Lung (tissue), 12 donors: ENCODE measurements around the gene FRMD4A. TPM values are rescaled to one million over a fixed set of nuclear protein-coding genes. Genes with fewer than 3 reads are reported as not detected.
A peak's percentile ranks its signal among the peaks of the same experiment; 100 is the strongest.

Experiments used
- ATAC-seq: fragments of 200-7000 bp; cut with Tn5 transposase; one replicate; pipeline ENCODE4 v1.9.1; 2020; ENCODE audit warnings: moderate number of reproducible peaks; ENCODE audit not compliant: insufficient read depth, low FRiP score
- DNase-seq, 3 donors: peaks; one replicate each; pipeline ENCODE4 v3.0.0-alpha.2; 2013 to 2017
- H3K27ac ChIP-seq, 2 donors: one replicate each; pipeline ENCODE4 v1.5.1; 2013; ENCODE audit warnings: mild to moderate bottlenecking in 2 of 2, moderate library complexity in 2 of 2, control low read depth in 1 of 2, inconsistent platforms in 1 of 2, low read depth in 1 of 2, low read length in 1 of 2
- H3K27me3 ChIP-seq, 3 donors: one replicate each; pipeline ENCODE4 v1.5.1; 2013; ENCODE audit warnings: low read length in 2 of 3; ENCODE audit not compliant: control insufficient read depth in 3 of 3, insufficient read depth in 3 of 3
- H3K36me3 ChIP-seq, 4 donors: one replicate each; pipeline ENCODE4 v1.5.1; 2013; ENCODE audit warnings: low read length in 4 of 4, mild to moderate bottlenecking in 1 of 4, moderate library complexity in 1 of 4; ENCODE audit not compliant: control insufficient read depth in 4 of 4, insufficient read depth in 4 of 4
- H3K4me1 ChIP-seq, 5 donors: one replicate each; pipeline ENCODE4 v1.5.1; 2013; ENCODE audit warnings: low read length in 5 of 5, mild to moderate bottlenecking in 2 of 5, moderate library complexity in 1 of 5; ENCODE audit not compliant: control insufficient read depth in 5 of 5, insufficient read depth in 5 of 5
- H3K4me3 ChIP-seq: one replicate; pipeline ENCODE4 v1.5.1; 2013; ENCODE audit warnings: mild to moderate bottlenecking, control low read depth, moderate library complexity
- H3K9ac ChIP-seq, 2 donors: one replicate each; pipeline ENCODE4 v1.5.1; 2013; ENCODE audit warnings: low read length in 2 of 2, control low read depth in 1 of 2; ENCODE audit not compliant: insufficient read depth in 1 of 2
- H3K9me3 ChIP-seq, 4 donors: one replicate each; pipeline ENCODE4 v1.5.1; 2013; ENCODE audit warnings: low read length in 3 of 4, mild to moderate bottlenecking in 1 of 4, moderate library complexity in 1 of 4; ENCODE audit not compliant: control insufficient read depth in 4 of 4, insufficient read depth in 3 of 4
- WGBS, 2 donors: extraction: QIAGEN DNeasy Blood & Tissue Kit; methylation state at CpG; one replicate each; pipeline ENCODE4 v1.1.7; 2013; 5-methylcytosine and 5-hydroxymethylcytosine counted together
- polyA plus RNA-seq, 2 donors: library from polyadenylated mRNA; stranded (reverse); fragments of 200-250 nt; gene quantifications; one replicate each; pipeline ENCODE4 v1.2.1, GENCODE V29; 2013
- total RNA-seq, 2 donors: library from RNA; depleted of rRNA in 1 of 2; stranded (reverse); fragments of >200 nt in 1 of 2; gene quantifications; one replicate each; pipeline ENCODE4 v1.2.1, GENCODE V29; 2014 to 2021
- TF ChIP-seq, protein P1 (sequence below): IDR thresholded peaks from 2 replicates; pipeline ENCODE4 v1.5.1; 2012; ENCODE audit warnings: mild to moderate bottlenecking; ENCODE audit errors: control extremely low read depth, extremely low read depth
- donor health status: control.
- donor health status: control.
- donor health status: Bipolar disorder and iron deficiency.
- donor health status: healthy.
- donor health status: DM: yes; HTN: yes; CAD: no.

FRMD4A gene
- total and polyA plus RNA-seq, 4 donors = 12.0 to 64.5 (median 29.3) TPM

DNA sequence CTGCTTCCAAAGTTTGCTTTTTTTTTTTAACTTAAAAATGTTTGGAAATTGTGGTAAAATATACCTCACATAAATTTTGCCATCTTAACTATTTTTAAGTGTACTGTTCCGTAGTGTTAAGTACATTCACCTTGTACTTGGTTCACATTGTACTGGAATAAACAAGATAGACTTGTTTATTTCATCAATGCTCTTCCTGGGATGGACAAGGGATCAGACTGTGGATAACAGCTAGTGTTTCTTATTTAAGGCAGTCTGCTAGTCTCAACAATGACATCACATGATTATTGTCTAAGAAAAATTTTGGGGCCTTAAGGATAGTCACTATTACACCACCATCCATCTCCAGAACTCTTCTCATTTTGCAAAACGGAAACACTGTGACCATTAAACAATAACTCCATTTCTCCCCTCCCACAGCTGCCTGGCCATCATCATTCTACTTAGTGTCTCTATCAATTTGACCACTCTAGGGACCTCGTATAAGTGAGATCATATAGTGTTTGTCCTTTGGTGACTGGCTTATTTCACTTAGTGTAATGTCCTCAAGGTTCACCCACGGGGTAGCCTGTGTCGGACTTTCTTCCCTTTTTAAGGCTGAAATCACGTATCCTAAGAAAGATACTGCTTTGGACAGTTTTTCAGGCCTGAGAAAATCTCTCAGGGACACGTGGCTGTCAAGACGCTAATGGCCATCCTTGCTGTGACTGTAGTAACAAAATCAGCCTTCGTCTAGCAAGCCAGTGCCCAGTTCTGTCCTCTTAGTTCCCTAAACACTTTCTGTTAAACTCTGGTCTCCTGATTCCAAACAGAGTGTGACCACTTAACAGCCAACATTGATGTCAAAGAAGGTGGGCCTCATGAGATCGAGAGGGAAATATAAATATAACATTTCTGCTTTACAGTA is 305.2 kb downstream of the FRMD4A start:
- H3K9me3 ChIP-seq = no peaks in the 10 kb centered on the region
- no peak overlapping the region for H3K27ac ChIP-seq
- ATAC-seq = no peak
- H3K36me3 ChIP-seq = no peaks in the 10 kb centered on the region
- no peaks in the 10 kb centered on the region for H3K27me3 ChIP-seq
- TF ChIP-seq, protein P1, sequence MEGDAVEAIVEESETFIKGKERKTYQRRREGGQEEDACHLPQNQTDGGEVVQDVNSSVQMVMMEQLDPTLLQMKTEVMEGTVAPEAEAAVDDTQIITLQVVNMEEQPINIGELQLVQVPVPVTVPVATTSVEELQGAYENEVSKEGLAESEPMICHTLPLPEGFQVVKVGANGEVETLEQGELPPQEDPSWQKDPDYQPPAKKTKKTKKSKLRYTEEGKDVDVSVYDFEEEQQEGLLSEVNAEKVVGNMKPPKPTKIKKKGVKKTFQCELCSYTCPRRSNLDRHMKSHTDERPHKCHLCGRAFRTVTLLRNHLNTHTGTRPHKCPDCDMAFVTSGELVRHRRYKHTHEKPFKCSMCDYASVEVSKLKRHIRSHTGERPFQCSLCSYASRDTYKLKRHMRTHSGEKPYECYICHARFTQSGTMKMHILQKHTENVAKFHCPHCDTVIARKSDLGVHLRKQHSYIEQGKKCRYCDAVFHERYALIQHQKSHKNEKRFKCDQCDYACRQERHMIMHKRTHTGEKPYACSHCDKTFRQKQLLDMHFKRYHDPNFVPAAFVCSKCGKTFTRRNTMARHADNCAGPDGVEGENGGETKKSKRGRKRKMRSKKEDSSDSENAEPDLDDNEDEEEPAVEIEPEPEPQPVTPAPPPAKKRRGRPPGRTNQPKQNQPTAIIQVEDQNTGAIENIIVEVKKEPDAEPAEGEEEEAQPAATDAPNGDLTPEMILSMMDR = no peak
- WGBS, 2 donors = 82 to 85% methylated on average over 10 of the region's 10 CpGs
- no peak overlapping the region for H3K9ac ChIP-seq
- peaks cover 0 to 30% (median 4%) of the 10 kb centered on the region in 5 donors for H3K4me1 ChIP-seq
- DNase-seq = no peak
- no peak overlapping the region for H3K4me3 ChIP-seq

DNA sequence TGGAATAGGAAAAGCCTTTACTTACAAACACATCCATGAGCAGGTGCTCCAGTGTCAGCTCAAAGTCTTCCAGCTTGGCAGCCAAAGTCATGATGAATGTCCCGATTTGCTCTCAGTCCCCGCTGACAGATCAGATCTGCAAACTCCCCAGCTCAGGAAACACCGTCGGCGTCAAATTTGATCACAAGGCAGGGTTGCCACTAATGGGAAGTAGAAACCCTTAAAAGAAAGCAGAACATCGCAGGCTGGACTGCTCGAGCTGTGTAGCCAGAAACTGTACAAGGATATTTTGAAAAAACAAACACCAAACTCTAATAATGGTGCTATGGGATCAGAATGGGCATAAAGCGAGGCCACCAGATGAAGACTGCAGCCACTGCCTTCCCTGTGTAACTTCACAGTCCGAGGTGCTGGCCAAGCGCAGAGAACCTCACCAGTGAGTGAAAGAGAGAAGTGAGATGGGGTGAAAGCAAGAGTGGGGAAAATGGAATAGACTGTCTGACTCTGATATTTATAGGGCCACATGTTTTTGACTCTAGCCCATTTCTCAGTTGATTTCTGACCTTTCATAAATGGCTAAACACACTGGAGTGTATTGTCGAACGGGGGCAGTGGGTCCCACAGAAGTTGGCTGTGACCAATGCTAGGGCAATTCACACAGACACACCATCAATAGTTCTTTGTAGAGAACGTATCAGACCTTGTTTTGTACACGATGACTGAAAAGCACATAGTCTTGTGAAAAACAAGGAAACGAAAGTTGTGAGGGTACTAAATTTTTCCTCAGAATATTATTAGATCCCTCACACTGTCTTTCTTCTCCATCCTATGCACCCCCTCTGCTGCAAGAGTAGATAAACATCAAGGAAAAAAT is 306.2 kb downstream of the FRMD4A start:
- Histone ChIP-seq H3K36me3 (no peaks in the 10 kb centered on the region), H3K27ac (no peak overlapping the region), H3K4me3 (no peak overlapping the region), H3K9ac (no peak overlapping the region), H3K9me3 (peaks cover 0 to 2% (median 0%) of the 10 kb centered on the region in 4 donors), H3K27me3 (no peaks in the 10 kb centered on the region), H3K4me1 (peaks cover 0 to 30% (median 5%) of the 10 kb centered on the region in 5 donors)
- DNase-seq = no peak
- peak; percentile 21 for ATAC-seq
- TF ChIP-seq, protein P1 = no peak
- 50 to 62% methylated on average over 15 of the region's 15 CpGs for WGBS, 2 donors

DNA sequence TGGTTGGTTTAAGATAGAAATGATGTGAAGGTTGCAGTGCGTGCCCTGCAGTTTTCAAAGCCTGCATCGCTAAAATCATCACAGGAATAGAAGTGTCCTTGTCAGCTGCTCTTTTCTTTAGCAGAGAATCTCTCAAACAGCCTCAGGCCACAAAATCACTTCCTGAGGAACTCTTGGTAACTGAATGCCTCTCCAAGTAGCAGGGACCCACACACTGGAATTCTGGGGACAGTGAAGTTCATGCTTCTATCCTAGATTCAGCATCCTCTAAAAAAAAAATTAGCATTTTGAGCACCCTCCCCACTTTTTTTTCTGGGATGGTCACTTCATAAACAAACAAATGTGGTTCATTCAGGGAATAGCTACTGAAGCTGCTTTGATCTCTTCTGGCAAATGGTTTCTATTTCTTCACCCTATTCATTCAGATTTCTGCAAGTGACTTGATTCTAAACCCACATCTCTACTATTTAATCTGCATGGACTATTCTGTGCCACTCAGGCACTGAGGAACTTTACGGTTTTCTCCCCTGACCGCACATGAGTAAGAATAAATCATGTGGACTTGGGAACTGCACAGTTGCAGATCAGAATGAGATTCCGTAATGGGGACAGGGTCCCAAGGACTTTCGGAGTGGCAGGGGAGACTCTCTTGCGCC is 306.9 kb downstream of the FRMD4A start:
- WGBS, 2 donors = 42 to 69% methylated on average over 7 of the region's 7 CpGs
- DNase-seq = no peak
- no peak overlapping the region for H3K4me3 ChIP-seq
- no peaks in the 10 kb centered on the region for H3K36me3 ChIP-seq
- peaks cover 0 to 2% (median 0%) of the 10 kb centered on the region in 4 donors for H3K9me3 ChIP-seq
- H3K27me3 ChIP-seq = no peaks in the 10 kb centered on the region
- TF ChIP-seq, protein P1 = no peak
- no peak overlapping the region for H3K9ac ChIP-seq
- peaks cover 0 to 30% (median 5%) of the 10 kb centered on the region in 5 donors for H3K4me1 ChIP-seq
- ATAC-seq = no peak
- H3K27ac ChIP-seq = no peak overlapping the region
